ENCODE measurements around the gene RAMP2.

DNA sequence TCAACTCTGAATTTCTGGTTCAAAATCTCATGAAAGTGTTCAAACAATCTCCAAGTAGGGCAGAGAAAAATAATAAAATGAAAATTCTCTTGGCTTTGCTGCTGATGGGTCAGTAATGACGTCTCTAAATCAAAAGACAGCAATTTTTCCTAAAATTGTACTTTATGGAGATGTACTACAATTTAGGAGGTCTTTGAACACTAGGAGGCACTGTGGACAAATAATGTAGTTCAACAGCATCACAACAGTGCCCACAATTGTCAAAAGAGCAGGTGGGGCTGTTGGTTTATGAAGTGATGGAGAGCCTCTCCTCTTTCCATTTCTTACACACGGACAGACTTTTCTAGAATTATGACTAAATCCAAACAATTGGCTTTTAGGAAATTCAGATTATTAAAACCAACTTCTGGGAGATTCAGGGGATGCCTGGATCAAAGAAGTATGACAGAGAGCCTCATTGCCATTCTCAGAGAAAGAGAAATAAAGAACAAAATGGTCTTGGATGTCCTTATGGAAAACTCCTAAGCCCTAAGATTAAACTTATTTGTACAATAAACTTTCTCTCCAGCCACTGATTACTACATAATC lies 39.9 kb upstream of the RAMP2 start:
- TF ChIP-seq CTCF (conservative IDR thresholded peaks at IDR 0.05; ENCODE audit: low read depth, low read length), result peak; percentile 75
- no peak for TF ChIP-seq EZH2 (IDR thresholded peaks at IDR 0.05; ENCODE audit: low read length, unreplicated experiment)

All from PC-3 (cell line).